ENCODE data around the gene PIP5K1C.

Gene PIP5K1C

GRCh38 chr19:3700242-3701032 lies at the start of gene PIP5K1C:
TSS of gene PIP5K1C (minus strand) at chr19:3700468. CDS start at chr19:3700390, 78 bp downstream.
- peak; percentile 89 for DNase-seq

- no peak for DNase-seq
Measured at GRCh38 chr19:3748965-3749364, 48.7 kb upstream of the PIP5K1C start.

GRCh38 chr19:3746371-3747056 lies 46.2 kb upstream of the PIP5K1C start:
- DNase-seq, result no peak

- no peak for DNase-seq
Measured at GRCh38 chr19:3745363-3746045, 45.2 kb upstream of the PIP5K1C start.

GRCh38 chr19:3743486-3743885 lies 43.2 kb upstream of the PIP5K1C start:
- no peak for DNase-seq

- no peak for DNase-seq
Measured at GRCh38 chr19:3740431-3740830, 40.2 kb upstream of the PIP5K1C start.

GRCh38 chr19:3738477-3739220 lies 38.4 kb upstream of the PIP5K1C start:
- no peak for DNase-seq

- no peak for DNase-seq
Measured at GRCh38 chr19:3737487-3738205, 37.4 kb upstream of the PIP5K1C start.

GRCh38 chr19:3736106-3736724 lies 35.9 kb upstream of the PIP5K1C start:
- DNase-seq, result no peak

GRCh38 chr19:3734310-3734600 lies 34.0 kb upstream of the PIP5K1C start:
- no peak for DNase-seq

GRCh38 chr19:3733549-3734309 lies 33.5 kb upstream of the PIP5K1C start:
- DNase-seq, result no peak

GRCh38 chr19:3732108-3732507 lies 31.8 kb upstream of the PIP5K1C start:
- no peak for DNase-seq

GRCh38 chr19:3730457-3730958 lies 30.2 kb upstream of the PIP5K1C start:
- DNase-seq, result no peak

GRCh38 chr19:3725640-3726310 lies 25.5 kb upstream of the PIP5K1C start:
- no peak for DNase-seq

GRCh38 chr19:3725121-3725520 lies 24.9 kb upstream of the PIP5K1C start:
- no peak for DNase-seq

GRCh38 chr19:3723883-3724282 lies 23.6 kb upstream of the PIP5K1C start:
- no peak for DNase-seq

GRCh38 chr19:3723110-3723488 lies 22.8 kb upstream of the PIP5K1C start:
- no peak for DNase-seq

GRCh38 chr19:3722443-3723109 lies 22.3 kb upstream of the PIP5K1C start:
- no peak for DNase-seq

- DNase-seq, result no peak
Measured at GRCh38 chr19:3721887-3722442, 21.7 kb upstream of the PIP5K1C start.

Measured in CD4-positive, alpha-beta T cell treated with Interleukin-15 for 1 hour (primary cell).